Neuronal stem cell (in vitro differentiated cells): Measurements from ENCODE around the gene SFXN4.
A peak's percentile ranks its signal among the peaks of the same experiment; 100 is the strongest.
"Not testable (repeated sequence)": the region's sequence is repeated elsewhere in the genome, so short reads cannot be mapped to it uniquely, and the experiment has no call there.

ENCODE experiments used
- DNase-seq: peaks from one replicate; pipeline ENCODE4 v3.0.0-alpha.2; 2013; ENCODE audit warnings: low spot score
- H2AFZ ChIP-seq: one replicate; pipeline ENCODE4 v1.6.1; 2013; ENCODE audit warnings: mild to moderate bottlenecking, low read length, inconsistent platforms
- H2AK5ac ChIP-seq: 2 replicates; pipeline ENCODE4 v1.6.1; 2013; ENCODE audit warnings: low read depth, mild to moderate bottlenecking, inconsistent platforms, low read length, moderate library complexity, mixed read lengths
- H2BK120ac ChIP-seq: 2 replicates; pipeline ENCODE4 v1.6.1; 2013; ENCODE audit warnings: low read depth, mild to moderate bottlenecking, inconsistent platforms, low read length, moderate library complexity, mixed read lengths
- H2BK12ac ChIP-seq: one replicate; pipeline ENCODE4 v1.6.1; 2013; ENCODE audit warnings: low read length, inconsistent platforms
- H2BK15ac ChIP-seq: 2 replicates; pipeline ENCODE4 v1.6.1; 2013; ENCODE audit warnings: mild to moderate bottlenecking, low read length, inconsistent platforms, mixed read lengths
- H2BK5ac ChIP-seq: one replicate; pipeline ENCODE4 v1.6.1; 2013; ENCODE audit warnings: inconsistent platforms, mild to moderate bottlenecking, low read length, moderate library complexity
- H3K14ac ChIP-seq: one replicate; pipeline ENCODE4 v1.6.1; 2013; ENCODE audit warnings: low read length, inconsistent platforms
- H3K18ac ChIP-seq: 2 replicates; pipeline ENCODE4 v1.6.1; 2013; ENCODE audit warnings: low read length, inconsistent platforms
- H3K23ac ChIP-seq: 2 replicates; pipeline ENCODE4 v1.6.1; 2013; ENCODE audit warnings: low read depth, mild to moderate bottlenecking, mixed read lengths, low read length, inconsistent platforms; ENCODE audit not compliant: poor library complexity
- H3K27ac ChIP-seq: replicated peaks from 3 replicates; pipeline ENCODE4 v1.5.1; 2013; ENCODE audit warnings: low read length, inconsistent platforms
- H3K27me3 ChIP-seq, 3 experiments: 2 replicates each; pipeline ENCODE4 v1.6.1; 2013; ENCODE audit warnings: low read length in 3 of 3, mild to moderate bottlenecking in 2 of 3, inconsistent platforms in 1 of 3, low read depth in 1 of 3, mixed read lengths in 1 of 3, moderate library complexity in 1 of 3; ENCODE audit not compliant: control insufficient read depth in 3 of 3, insufficient read depth in 3 of 3
- H3K36me3 ChIP-seq, 2 donors: replicated peaks in 1 of 2; 2 replicates each; pipeline ENCODE4 v1.6.1; 2013; ENCODE audit warnings: low read length in 2 of 2; ENCODE audit not compliant: control insufficient read depth in 2 of 2, insufficient read depth in 2 of 2
- H3K4ac ChIP-seq: 2 replicates; pipeline ENCODE4 v1.6.1; 2013; ENCODE audit warnings: inconsistent platforms, mild to moderate bottlenecking, low read length, moderate library complexity
- H3K4me1 ChIP-seq, 2 donors: 1 replicate in 1 of 2; 2 replicates in 1 of 2; pipeline ENCODE4 v1.6.1; 2013; ENCODE audit warnings: low read length in 2 of 2, low read depth in 1 of 2; ENCODE audit not compliant: control insufficient read depth in 2 of 2, insufficient read depth in 1 of 2
- H3K4me2 ChIP-seq: one replicate; pipeline ENCODE4 v1.6.1; 2013; ENCODE audit warnings: mild to moderate bottlenecking, low read length, inconsistent platforms; ENCODE audit not compliant: insufficient read depth, poor library complexity, severe bottlenecking
- H3K4me3 ChIP-seq, 2 donors: 2 replicates each; pipeline ENCODE4 v1.5.1; 2013; ENCODE audit warnings: low read length in 2 of 2, mild to moderate bottlenecking in 2 of 2, inconsistent platforms in 1 of 2, moderate library complexity in 1 of 2
- H3K79me1 ChIP-seq: one replicate; pipeline ENCODE4 v1.6.1; 2013; ENCODE audit warnings: low read depth, mild to moderate bottlenecking, inconsistent platforms, low read length, moderate library complexity
- H3K9ac ChIP-seq: one replicate; pipeline ENCODE4 v1.6.1; 2013; ENCODE audit warnings: mild to moderate bottlenecking, low read depth, low read length, inconsistent platforms; ENCODE audit not compliant: poor library complexity
- H3K9me3 ChIP-seq, 2 donors: replicated peaks in 1 of 2; 2 replicates each; pipeline versions ENCODE3 to v1.6.1; 2013; ENCODE audit warnings: low read length in 2 of 2, mild to moderate bottlenecking in 2 of 2, inconsistent platforms in 1 of 2, low read depth in 1 of 2, mixed read lengths in 1 of 2, moderate library complexity in 1 of 2; ENCODE audit not compliant: control insufficient read depth in 2 of 2, insufficient read depth in 1 of 2
- H4K8ac ChIP-seq: one replicate; pipeline ENCODE4 v1.6.1; 2013; ENCODE audit warnings: low read depth, mild to moderate bottlenecking, inconsistent platforms, low read length, moderate library complexity
- H4K91ac ChIP-seq: one replicate; pipeline ENCODE4 v1.6.1; 2013; ENCODE audit warnings: low read length, low read depth, mild to moderate bottlenecking, inconsistent platforms; ENCODE audit not compliant: poor library complexity
- WGBS, 2 donors: extraction: QIAGEN DNeasy Blood & Tissue Kit; methylation state at CpG; one replicate each; pipeline ENCODE4 v1.1.7; 2013; ENCODE audit warnings: missing lambda C conversion rate in 2 of 2, mixed read lengths in 1 of 2; ENCODE audit not compliant: insufficient read length in 2 of 2, insufficient replicate concordance in 1 of 2; ENCODE audit errors: extremely low coverage in 2 of 2; 5-methylcytosine and 5-hydroxymethylcytosine counted together

The SFXN4 gene

GRCh38 chr10:119140603-119141245, 24.8 kb downstream of the SFXN4 start:
- no peak overlapping the region for H3K27ac ChIP-seq
- H3K23ac ChIP-seq = peak overlapping the region; percentile 17
- no peak overlapping the region for H4K8ac ChIP-seq
- peaks cover 2% of the 10 kb centered on the region for H3K79me1 ChIP-seq
- no peak overlapping the region for H3K4me3 ChIP-seq
- H3K36me3 ChIP-seq = peaks cover 13 to 46% of the 10 kb centered on the region in 2 donors
- no peaks in the 10 kb centered on the region for H3K27me3 ChIP-seq
- H2BK5ac ChIP-seq = no peak overlapping the region
- H2BK120ac ChIP-seq = no peak overlapping the region
- no peak overlapping the region for H3K4ac ChIP-seq
- no peak overlapping the region for H3K9ac ChIP-seq
- no peak overlapping the region for H3K18ac ChIP-seq
- H3K4me2 ChIP-seq = no peak overlapping the region
- no peak overlapping the region for H3K14ac ChIP-seq
- H2BK12ac ChIP-seq = no peak overlapping the region
- no CpG with 5 or more reads among the region's 21 CpGs for WGBS, 2 donors
- no peak overlapping the region for H2AK5ac ChIP-seq
- H3K9me3 ChIP-seq = no peaks in the 10 kb centered on the region
- H4K91ac ChIP-seq = no peak overlapping the region
- H2BK15ac ChIP-seq = no peak overlapping the region
- no peak overlapping the region for H2AFZ ChIP-seq
- DNase-seq = no peak
- no peaks in the 10 kb centered on the region for H3K4me1 ChIP-seq

DNA sequence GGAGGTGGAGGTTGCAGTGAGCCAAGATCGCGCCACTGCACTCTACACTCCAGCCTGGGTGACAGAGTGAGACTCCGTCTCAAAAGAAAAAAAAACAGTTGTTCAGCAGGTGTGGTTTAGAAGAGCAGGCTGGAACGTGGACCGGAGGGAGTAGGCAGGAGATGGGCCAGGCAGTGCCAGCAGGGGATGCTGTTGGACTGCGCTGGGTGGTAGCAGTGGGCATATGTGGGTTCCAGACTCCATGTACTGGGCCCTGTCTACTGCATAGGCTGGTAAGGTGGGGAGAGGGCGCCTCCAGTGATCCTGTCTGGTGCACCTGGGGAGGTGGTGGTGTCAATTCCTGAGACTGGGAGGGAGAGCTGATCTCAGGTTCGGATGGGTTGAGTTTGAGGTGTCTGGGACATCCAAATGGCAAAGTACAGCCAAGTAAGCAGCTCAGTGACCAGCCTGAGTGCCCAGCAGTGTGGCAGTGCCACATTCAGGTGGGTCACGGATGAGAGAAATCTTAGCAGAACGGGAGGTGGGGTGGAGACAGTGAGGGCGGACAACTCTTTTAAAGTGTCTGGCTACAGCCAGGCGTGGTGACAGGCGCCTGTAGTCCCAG, 25.9 kb downstream of the SFXN4 start:
- H2AFZ ChIP-seq = no peak overlapping the region
- no peak overlapping the region for H2BK5ac ChIP-seq
- H3K14ac ChIP-seq = no peak overlapping the region
- H2BK12ac ChIP-seq = no peak overlapping the region
- H3K4ac ChIP-seq = no peak overlapping the region
- H2BK15ac ChIP-seq = no peak overlapping the region
- H3K9me3 ChIP-seq = no peaks in the 10 kb centered on the region
- H3K23ac ChIP-seq = no peak overlapping the region
- no peaks in the 10 kb centered on the region for H3K4me1 ChIP-seq
- no peak overlapping the region for H4K91ac ChIP-seq
- no CpG with 5 or more reads among the region's 13 CpGs for WGBS, 2 donors
- H3K9ac ChIP-seq = peak overlapping the region; percentile 50
- H3K18ac ChIP-seq = no peak overlapping the region
- peak overlapping the region in 1 of 2 donors; percentile 19 for H3K4me3 ChIP-seq
- no peak overlapping the region for H3K27ac ChIP-seq
- H3K27me3 ChIP-seq = no peaks in the 10 kb centered on the region
- H3K36me3 ChIP-seq = peaks cover 16 to 52% of the 10 kb centered on the region in 2 donors
- H3K79me1 ChIP-seq = peaks cover 2% of the 10 kb centered on the region
- H2BK120ac ChIP-seq = no peak overlapping the region
- no peak overlapping the region for H2AK5ac ChIP-seq
- H3K4me2 ChIP-seq = no peak overlapping the region
- peak; percentile 11 for DNase-seq
- H4K8ac ChIP-seq = no peak overlapping the region

GRCh38 chr10:119138346-119139306, 26.9 kb downstream of the SFXN4 start:
- Histone ChIP-seq H2BK120ac (no peak overlapping the region), H4K91ac (no peak overlapping the region), H2BK15ac (no peak overlapping the region), H3K79me1 (peaks cover 2% of the 10 kb centered on the region), H3K36me3 (peaks cover 21 to 59% of the 10 kb centered on the region in 2 donors), H2BK12ac (no peak overlapping the region), H3K27me3 (no peaks in the 10 kb centered on the region), H4K8ac (no peak overlapping the region), H3K4me2 (no peak overlapping the region), H3K4me1 (no peaks in the 10 kb centered on the region), H3K18ac (no peak overlapping the region), H3K4ac (no peak overlapping the region), H3K4me3 (no peak overlapping the region), H3K27ac (no peak overlapping the region), H3K23ac (peak overlapping the region; percentile 34), H2AK5ac (no peak overlapping the region), H3K9ac (peak overlapping the region; percentile 13), H2AFZ (no peak overlapping the region), H2BK5ac (no peak overlapping the region), H3K9me3 (no peaks in the 10 kb centered on the region), H3K14ac (no peak overlapping the region)
- no CpG with 5 or more reads among the region's 16 CpGs for WGBS, 2 donors
- no peak for DNase-seq

- not testable (repeated sequence) for H3K9ac ChIP-seq, H4K91ac ChIP-seq
- peaks cover 26 to 63% of the 10 kb centered on the region in 2 donors for H3K36me3 ChIP-seq
These were observed 27.6 kb downstream of the SFXN4 start for GRCh38 chr10:119137878-119138277.

More at GRCh38 chr10:119137878-119138277, 27.6 kb downstream of the SFXN4 start:
- DNase-seq, H2AFZ ChIP-seq, H2AK5ac ChIP-seq, H3K4me3 ChIP-seq, H3K79me1 ChIP-seq, H2BK12ac ChIP-seq, H3K4me1 ChIP-seq, H2BK120ac ChIP-seq, H3K4me2 ChIP-seq, H3K9me3 ChIP-seq, H3K27me3 ChIP-seq, H3K23ac ChIP-seq, H3K18ac ChIP-seq, H3K4ac ChIP-seq, H2BK15ac ChIP-seq, H3K27ac ChIP-seq, H3K14ac ChIP-seq, H2BK5ac ChIP-seq, H4K8ac ChIP-seq: not testable (repeated sequence)
- no CpG with 5 or more reads among the region's 8 CpGs for WGBS, 2 donors
